Endometrial microvascular endothelial cells (primary cell): Measurements from ENCODE around the gene ELP4. TPM values are rescaled to one million over a fixed set of nuclear protein-coding genes. Genes with fewer than 3 reads are reported as not detected.

Source experiments
- in situ Hi-C: cut with HindIII; loops from 2 replicates; pipeline ENCODE4 v1.10.0; 2017; ENCODE audit warnings: low sequenced_read_pairs, low pct_unique_long_range_greater_than_20kb; ENCODE audit errors: inconsistent ontology term
- total RNA-seq: library from RNA; depleted of rRNA; stranded (reverse); fragments of >200 nt; gene quantifications from one replicate; pipeline ENCODE4 v1.2.3, GENCODE V29; 2015; ENCODE audit errors: inconsistent ontology term

The ELP4 gene
- total RNA-seq, 1 donor from 2014 or later: 23.6 TPM

DNA sequence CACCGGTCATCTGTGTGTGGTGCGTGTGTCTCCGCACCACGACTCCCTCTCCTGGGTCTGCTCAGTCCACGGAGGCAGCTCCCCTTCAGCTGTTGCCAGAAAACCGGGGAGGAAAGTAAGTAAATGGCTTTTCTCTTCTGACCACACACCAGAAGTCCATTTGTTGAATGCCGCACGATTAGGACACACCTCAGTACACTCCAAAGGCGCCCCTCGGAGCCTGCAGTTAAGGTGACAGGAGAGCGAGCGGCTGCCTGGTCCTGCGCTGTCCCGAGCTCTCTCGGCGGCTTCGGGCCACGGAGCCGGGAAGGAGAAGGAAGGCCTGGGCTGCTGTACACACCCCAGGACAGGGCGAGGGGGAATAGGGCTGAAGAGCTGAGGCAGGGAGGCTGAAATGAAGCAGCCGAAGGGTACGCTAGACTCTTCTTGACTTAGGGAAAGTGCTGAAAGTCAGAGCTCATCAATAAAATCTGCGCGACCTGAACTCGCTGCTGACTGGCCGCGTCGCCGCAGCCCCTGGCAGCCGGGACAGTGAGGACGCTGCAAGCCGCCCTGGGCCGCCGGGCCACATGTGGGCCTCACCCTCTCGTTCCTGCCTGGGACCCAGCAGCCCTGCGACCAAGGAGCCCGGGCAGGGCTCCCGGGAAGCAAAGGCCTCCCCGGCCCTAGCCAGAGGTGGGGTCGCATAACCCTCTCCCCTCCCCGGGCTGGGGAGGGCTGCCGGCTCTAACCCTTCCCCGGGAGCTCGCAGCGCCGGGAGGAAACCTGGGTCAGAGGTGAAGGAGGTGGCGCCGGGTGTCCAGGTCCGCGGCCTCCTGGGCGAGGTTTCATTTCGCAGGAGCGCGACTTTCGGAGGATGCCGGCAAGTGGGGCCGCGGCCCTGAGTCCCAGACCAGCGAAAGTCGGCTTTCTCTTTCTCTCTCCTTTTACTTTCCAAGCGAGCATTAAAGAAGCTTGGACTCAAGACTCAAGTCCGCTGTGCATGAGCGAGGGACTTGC is 303.1 kb downstream of the ELP4 start:
- in situ Hi-C loops: loop anchor here (25.0 kb wide), 1 partner anchor 300 kb away; the partner anchor contains the start of genes ELP4 and IMMP1L

DNA sequence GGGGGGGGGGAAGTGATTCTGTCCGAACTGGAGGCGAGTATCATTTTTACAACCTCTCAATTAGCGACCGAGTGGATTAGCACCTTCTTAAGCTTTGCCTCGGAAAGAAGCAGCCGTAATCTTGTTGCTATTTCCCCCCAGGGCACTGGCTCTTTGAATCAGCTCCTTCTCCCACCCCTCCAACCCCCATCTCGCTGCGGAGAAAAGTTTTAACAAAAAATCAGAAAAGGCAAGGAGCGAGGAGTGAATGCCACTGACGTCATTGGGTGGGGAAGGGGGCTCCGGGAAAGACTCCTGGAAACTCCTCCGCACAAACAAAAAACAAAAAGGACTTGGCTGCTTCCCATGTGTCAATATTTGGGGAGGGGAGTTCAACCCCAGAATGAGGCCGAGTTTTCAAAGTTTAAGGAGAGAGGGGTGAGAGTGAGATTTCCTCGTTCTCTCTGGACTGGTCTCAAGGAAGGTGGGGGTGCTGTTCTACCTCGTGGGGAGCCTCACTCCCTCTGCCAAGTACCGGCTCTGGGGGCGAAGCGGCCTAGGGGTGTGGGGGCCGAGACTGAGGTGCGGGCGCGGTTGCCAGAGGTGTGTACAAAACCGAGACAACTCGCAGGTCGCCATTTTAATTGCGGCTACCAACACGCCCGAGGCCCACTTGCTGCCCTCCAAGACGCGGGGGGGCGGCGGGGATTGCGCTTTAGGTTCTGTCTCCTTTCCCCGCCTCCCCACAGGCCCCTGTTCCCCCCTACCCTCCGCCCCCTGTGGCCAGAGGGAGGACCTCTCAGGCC is 304.0 kb downstream of the ELP4 start:
- in situ Hi-C loops: loop anchor here (25.0 kb wide), 1 partner anchor 301 kb away; the partner anchor contains the start of genes ELP4 and IMMP1L

DNA sequence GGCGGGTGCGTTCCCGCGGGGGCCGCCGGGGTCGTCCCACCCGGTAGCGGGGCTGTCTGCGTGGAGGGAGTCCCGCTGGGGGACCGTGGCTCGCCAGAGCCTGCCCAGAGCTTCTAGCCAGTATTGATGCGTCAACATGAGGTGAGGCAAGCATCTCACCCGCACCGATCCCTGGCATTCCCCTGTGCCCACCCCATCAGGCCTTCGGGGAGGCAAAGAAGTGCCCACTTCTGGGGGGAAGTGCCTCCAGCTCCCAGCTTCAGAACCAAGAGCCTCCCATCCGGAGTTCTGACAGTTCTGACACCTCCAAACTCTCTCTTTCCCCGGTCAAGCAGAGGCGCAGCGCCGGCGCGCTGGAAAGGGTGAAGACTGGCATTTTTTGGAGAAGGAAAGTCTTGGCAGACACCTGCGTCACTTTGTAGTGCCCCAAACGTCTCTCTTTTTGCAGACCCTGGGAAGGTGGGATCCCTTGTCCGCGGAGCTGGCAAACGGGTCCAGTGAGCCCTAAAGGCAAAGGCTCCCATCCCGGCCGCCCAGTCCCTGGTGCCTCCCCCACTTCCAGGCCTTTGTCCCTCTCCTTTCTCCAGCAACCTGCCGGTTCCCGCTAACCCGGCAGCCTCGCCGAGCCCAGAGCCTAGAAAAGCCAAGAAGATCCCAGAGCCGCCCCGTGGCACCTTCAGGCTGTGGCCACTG is 304.8 kb downstream of the ELP4 start:
- in situ Hi-C loops: loop anchor here (25.0 kb wide), 1 partner anchor 302 kb away; the partner anchor contains the start of genes ELP4 and IMMP1L

GRCh38 chr11:31815711-31816467 is 306.3 kb downstream of the ELP4 start:
- in situ Hi-C loops: loop anchor here (25.0 kb wide), 1 partner anchor 304 kb away; the partner anchor contains the start of genes ELP4 and IMMP1L

DNA sequence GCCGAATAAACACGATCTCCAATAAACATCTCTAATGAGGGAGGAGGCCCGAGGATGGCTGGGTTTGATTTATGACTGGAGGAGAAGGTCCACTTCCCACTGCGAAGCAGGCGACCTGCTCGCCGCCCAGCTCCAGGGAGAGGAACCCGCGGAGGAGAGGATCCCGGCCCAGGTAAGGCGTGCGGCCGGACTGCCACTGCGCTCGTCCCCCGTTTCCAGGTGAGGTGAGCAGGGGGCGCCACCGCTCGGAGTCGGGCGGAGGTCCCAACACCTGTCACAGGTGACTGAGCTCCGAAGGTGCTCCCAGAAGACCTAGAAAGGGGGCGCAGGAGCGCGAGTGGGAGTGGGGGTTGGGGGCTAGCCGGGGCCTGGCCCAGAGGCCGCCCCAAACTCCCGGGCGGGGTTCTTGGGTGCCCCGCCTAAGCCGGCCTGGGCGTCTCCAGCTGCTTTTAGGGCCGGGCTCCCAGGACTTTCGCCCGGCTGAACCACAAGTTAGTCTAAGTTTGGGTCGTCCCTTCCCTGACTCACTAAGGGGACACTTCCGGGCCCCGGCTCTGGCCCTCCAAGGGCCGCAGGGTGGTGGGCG is 307.0 kb downstream of the ELP4 start:
- in situ Hi-C loops: loop anchor here (25.0 kb wide), 1 partner anchor 304 kb away; the partner anchor contains the start of genes ELP4 and IMMP1L

DNA sequence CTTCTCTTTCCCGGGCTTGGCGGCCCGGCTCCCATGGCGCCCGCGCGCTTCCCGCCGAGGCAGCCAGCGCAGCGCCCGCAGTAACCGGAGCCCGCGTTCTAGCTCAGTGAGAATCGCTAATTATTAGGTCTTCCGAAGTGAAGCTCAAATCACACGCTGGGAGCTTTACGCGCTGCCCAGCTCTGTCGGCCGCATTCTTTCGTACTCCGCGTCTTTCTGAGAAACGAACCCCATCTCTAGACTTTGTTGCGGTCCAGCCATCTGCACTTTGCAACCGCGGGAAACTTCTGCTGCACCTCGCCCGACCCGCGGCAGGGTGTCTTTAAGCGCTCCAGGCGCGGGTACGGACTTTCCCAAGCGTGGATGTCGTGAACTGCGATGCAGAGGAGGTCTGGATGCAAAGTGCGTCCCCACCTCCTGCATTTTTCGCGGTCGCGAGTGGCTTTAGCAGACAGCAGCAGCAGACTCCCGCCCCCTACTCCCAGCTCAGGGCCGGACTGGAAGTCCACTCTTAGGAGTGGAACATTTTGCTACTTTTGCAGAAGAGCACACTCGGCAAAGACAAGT is 307.6 kb downstream of the ELP4 start:
- in situ Hi-C loops: loop anchor here (25.0 kb wide), 1 partner anchor 305 kb away; the partner anchor contains the start of genes ELP4 and IMMP1L

DNA sequence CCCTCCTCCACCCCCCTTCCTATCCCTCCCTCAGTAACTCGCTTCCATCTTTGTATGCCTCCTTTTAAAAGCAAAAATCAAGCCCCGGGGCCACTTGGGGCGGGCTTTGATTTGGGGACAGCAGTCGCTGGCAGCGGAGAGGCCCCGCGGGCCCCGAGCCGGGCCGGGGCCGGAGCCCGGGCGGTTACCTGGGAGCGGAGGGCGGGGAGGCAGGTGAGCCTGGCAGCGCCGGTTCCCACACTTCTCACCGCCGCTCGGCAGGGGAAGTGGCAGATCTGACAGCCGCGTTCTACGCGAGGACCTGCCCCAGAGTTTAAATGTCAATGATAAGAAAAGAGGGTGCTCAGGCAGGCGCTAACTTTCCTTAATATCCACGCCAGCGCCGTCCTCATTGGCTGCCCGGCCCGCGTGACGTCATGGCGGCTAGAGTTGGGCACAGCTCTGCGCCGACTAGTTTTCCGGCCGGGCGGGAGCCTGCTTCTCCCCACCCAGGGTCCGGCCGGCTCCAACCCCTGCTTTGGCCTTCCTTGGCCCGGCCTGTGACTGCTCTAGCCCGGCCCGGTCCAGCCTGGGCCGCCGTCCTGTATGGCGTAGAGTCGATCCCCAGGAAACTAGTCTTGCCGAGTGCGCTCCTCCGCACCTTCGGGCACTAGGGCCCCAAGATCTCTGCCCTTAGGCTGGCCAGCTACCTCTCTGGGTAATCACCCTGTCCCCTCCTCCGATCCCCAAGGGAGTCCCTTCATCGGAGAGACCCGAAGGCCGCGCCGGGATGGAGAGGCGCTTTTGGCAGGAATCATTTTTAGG is 308.3 kb downstream of the ELP4 start:
- in situ Hi-C loops: loop anchor here (25.0 kb wide), 1 partner anchor 306 kb away; the partner anchor contains the start of genes ELP4 and IMMP1L

- in situ Hi-C loops: loop anchor here (25.0 kb wide), 1 partner anchor 306 kb away; the partner anchor contains the start of genes ELP4 and IMMP1L
These were observed 308.8 kb downstream of the ELP4 start for GRCh38 chr11:31818425-31818755.

GRCh38 chr11:31818874-31819331 is 309.3 kb downstream of the ELP4 start:
- in situ Hi-C loops: loop anchor here (25.0 kb wide), 1 partner anchor 307 kb away; the partner anchor contains the start of genes ELP4 and IMMP1L

DNA sequence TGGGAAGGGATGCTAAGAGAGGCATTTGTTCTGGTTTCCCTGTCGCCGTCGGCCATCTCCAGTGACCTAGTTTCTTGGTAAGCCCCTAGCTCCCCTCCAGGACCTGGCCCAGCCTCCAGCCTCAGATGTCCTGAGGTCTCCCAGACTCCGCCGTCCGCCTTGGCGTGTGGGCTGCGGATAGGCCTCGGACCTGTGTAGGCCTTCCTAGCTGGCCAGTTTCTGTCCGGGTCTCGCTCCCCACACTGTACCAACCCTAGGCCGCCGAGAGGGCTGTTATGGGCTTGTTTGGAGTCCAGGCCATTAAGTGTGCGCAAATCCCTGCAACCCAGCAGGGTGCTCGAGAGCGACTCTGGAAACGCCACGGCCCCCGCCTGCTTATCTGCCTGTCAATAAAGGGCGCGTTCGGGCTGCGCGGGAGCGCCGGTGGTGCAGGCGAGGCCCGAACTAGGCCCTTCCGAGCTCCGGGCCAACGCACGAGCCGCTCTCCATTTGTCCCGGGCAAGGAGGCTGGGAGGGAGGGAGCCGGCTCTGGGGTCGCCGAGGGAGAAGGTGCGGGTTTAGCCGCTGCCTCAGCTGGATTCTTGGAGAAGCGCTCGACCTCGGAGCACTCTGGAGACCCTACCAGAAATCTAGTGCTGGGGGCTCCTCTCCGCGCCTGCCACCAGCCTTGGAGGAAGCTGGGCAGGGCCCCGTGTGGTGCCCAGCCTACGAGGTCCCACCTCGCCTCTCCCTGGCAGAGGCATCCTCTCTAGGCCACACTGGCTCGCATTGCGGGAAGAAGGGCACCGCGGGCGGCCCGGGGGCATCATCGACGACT is 310.3 kb downstream of the ELP4 start:
- in situ Hi-C loops: loop anchor here (25.0 kb wide), 1 partner anchor 308 kb away; the partner anchor contains the start of genes ELP4 and IMMP1L

DNA sequence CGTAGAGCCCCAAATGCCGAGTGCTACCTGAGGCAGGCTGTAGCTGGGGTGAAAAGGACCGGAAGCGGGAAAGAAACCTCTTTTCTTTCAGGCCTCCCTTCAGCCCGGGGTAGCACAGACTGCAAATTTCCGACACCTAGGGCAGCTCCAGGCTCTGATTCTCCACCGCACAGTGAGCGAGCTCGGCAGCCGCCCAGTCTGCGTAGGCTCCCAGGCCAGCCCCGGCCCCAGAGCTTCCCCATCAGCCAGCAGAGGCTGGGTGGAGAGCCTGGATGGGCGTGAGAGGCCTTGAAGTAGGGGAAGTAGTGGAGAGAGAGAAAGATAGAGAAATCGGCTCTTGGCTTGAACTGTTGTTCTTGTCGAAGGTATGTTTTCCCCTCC is 310.9 kb downstream of the ELP4 start:
- in situ Hi-C loops: loop anchor here (25.0 kb wide), 1 partner anchor 308 kb away; the partner anchor contains the start of genes ELP4 and IMMP1L

- in situ Hi-C loops: loop anchor here (25.0 kb wide), 1 partner anchor 309 kb away; the partner anchor contains the start of genes ELP4 and IMMP1L
These were observed 311.7 kb downstream of the ELP4 start for GRCh38 chr11:31821235-31821764.

DNA sequence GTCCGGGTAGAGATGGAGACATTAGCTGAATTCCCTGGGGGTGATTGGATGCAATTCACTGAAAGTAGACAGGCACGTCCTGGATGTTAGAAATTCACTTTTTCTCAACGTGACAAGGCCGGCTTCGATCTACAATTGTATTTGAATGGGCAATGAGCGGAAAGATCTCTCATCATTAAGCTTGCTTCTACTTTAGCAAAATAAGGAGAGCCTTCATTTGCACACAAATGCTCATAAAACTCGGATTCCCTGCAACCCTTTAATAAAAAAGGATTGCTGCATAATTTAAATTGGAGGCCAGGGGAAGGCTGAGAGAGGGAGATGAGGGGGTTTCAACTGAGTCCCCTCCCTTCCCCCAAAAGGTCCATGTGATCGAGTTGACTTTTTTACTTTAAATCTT is 312.2 kb downstream of the ELP4 start:
- in situ Hi-C loops: loop anchor here (25.0 kb wide), 1 partner anchor 309 kb away; the partner anchor contains the start of genes ELP4 and IMMP1L

- in situ Hi-C loops: loop anchor here (25.0 kb wide), 1 partner anchor 310 kb away; the partner anchor contains the start of genes ELP4 and IMMP1L
These were observed 312.8 kb downstream of the ELP4 start for GRCh38 chr11:31822175-31822926.
